Loucy (cell line): ENCODE results near the gene AHDC1.

Source experiments
- CTCF ChIP-seq: fragments of 200-600 bp; sonication (generic); conservative IDR thresholded peaks from 2 replicates; pipeline ENCODE4 v1.5.1; 2014; ENCODE audit warnings: mild to moderate bottlenecking, antibody characterized with exemption, low read length
- EZH2phosphoT487 ChIP-seq: fragments of 200-600 bp; IDR thresholded peaks from 2 replicates; pipeline ENCODE4 v1.6.1; 2018; ENCODE audit warnings: antibody characterized with exemption, mild to moderate bottlenecking, moderate library complexity, borderline replicate concordance

- TF ChIP-seq CTCF, result no peak
- TF ChIP-seq EZH2phosphoT487, result no peak
These were observed 77.2 kb downstream of the AHDC1 start for GRCh38 chr1:27526569-27527222.
